ENCODE data around the gene FRG1. TPM values are rescaled to one million over a fixed set of nuclear protein-coding genes. Genes with fewer than 3 reads are reported as not detected.
"Not testable (repeated sequence)": the region's sequence is repeated elsewhere in the genome, so short reads cannot be mapped to it uniquely, and the experiment has no call there.

The FRG1 gene
- total RNA-seq, 1 donor from 2014 or later, result 53.7 TPM

DNA sequence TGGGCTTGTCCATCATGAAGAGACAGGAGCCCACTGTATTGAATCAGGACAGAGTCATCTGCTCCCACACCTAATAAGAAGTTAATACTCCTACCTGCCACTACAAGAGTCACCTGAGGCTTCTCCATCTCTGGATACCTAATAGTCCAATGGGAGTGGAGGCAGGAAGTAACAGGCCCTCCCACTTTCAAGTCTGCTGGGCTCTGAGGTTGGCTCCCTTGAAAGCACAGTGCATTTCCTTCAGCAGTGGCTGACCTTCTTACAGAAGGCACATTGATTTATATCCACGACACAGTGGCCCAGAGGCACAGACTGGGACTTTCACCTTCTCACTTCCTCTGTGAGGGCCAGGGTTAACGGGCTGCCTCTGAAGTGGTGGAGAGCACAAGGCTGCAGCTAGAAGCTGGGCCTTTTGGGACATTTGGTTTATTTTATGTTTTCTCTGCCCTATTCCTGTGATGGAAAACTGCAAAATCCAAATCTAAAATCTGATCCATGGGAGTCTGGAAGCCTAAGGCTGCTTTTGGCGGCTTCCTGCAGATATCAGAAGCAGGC lies 48.3 kb downstream of the FRG1 start:
- Histone ChIP-seq H3K36me3 (ENCODE audit: control insufficient read depth, insufficient read depth, low read length) (no peaks in the 10 kb centered on the region), H3K4me3 (ENCODE audit: low read depth, low read length) (no peak overlapping the region), H3K27me3 (ENCODE audit: control insufficient read depth, insufficient read depth, low read length) (no peaks in the 10 kb centered on the region)
- TF ChIP-seq, protein P1, sequence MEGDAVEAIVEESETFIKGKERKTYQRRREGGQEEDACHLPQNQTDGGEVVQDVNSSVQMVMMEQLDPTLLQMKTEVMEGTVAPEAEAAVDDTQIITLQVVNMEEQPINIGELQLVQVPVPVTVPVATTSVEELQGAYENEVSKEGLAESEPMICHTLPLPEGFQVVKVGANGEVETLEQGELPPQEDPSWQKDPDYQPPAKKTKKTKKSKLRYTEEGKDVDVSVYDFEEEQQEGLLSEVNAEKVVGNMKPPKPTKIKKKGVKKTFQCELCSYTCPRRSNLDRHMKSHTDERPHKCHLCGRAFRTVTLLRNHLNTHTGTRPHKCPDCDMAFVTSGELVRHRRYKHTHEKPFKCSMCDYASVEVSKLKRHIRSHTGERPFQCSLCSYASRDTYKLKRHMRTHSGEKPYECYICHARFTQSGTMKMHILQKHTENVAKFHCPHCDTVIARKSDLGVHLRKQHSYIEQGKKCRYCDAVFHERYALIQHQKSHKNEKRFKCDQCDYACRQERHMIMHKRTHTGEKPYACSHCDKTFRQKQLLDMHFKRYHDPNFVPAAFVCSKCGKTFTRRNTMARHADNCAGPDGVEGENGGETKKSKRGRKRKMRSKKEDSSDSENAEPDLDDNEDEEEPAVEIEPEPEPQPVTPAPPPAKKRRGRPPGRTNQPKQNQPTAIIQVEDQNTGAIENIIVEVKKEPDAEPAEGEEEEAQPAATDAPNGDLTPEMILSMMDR (IDR thresholded peaks at IDR 0.05; ENCODE audit: insufficient read depth, low read length, poor library complexity, severe bottlenecking), result no peak
- no peak for DNase-seq (ENCODE audit: low read depth)

DNA sequence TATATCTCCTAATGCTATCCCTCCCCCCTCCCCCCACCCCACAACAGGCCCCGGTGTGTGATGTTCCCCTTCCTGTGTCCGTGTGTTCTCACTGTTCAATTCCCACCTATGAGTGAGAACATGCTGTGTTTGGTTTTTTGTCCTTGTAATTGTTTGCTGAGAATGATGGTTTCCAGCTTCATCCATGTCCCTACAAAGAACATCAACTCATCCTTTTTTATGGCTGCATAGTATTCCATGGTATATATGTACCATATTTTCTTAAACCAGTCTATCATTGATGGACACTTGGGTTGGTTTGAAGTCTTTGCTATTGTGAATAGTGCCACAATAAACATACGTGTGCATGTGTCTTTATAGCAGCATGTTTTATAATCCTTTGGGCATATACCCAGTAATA lies 49.3 kb downstream of the FRG1 start:
- DNase-seq (ENCODE audit: low read depth); H3K36me3 ChIP-seq (ENCODE audit: control insufficient read depth, insufficient read depth, low read length): not testable (repeated sequence)

More for the DNA sequence above, 49.3 kb downstream of the FRG1 start:
- H3K4me3 ChIP-seq (ENCODE audit: low read depth, low read length); H3K27me3 ChIP-seq (ENCODE audit: control insufficient read depth, insufficient read depth, low read length): not testable (repeated sequence)

Other genes starting within 250 kb of the FRG1 start
- gene FRG2, start 86.4 kb downstream of the FRG1 start, total RNA-seq, result not detected in 2 replicates
- not detected in 2 replicates for gene DBET, start 123.6 kb downstream of the FRG1 start, total RNA-seq
- gene DUX4, start 232.9 kb downstream of the FRG1 start, total RNA-seq, result not detected in 2 replicates

Measured in kidney epithelial cell (primary cell).